Endodermal cell (in vitro differentiated cells): ENCODE results near the gene GEMIN7. TPM values are rescaled to one million over a fixed set of nuclear protein-coding genes. Genes with fewer than 3 reads are reported as not detected.
A peak's percentile ranks its signal among the peaks of the same experiment; 100 is the strongest.

Experiments used
- DNase-seq: peaks from one replicate; pipeline ENCODE4 v3.0.0-alpha.2; 2017
- H3K27ac ChIP-seq: 2 replicates; pipeline ENCODE4 v1.5.1; 2013; ENCODE audit warnings: mild to moderate bottlenecking, low read depth, low read length, moderate library complexity
- H3K27me3 ChIP-seq: 2 replicates; pipeline ENCODE4 v1.6.1; 2013; ENCODE audit warnings: mild to moderate bottlenecking, low read length, moderate library complexity; ENCODE audit not compliant: insufficient read depth, control insufficient read depth, poor library complexity, severe bottlenecking
- H3K36me3 ChIP-seq: 2 replicates; pipeline ENCODE4 v1.7.0; 2013; ENCODE audit warnings: mild to moderate bottlenecking, low read length, moderate library complexity; ENCODE audit not compliant: control insufficient read depth, insufficient read depth
- H3K4me1 ChIP-seq: one replicate; pipeline ENCODE4 v1.7.0; 2013; ENCODE audit warnings: low read length; ENCODE audit not compliant: control insufficient read depth, insufficient read depth
- H3K4me3 ChIP-seq: 2 replicates; pipeline ENCODE4 v1.5.1; 2013; ENCODE audit warnings: mild to moderate bottlenecking, low read length, moderate library complexity
- H3K9ac ChIP-seq: 2 replicates; pipeline ENCODE4 v1.6.1; 2013; ENCODE audit warnings: mild to moderate bottlenecking, low read length, moderate library complexity; ENCODE audit not compliant: poor library complexity, severe bottlenecking; ENCODE audit errors: extremely low read depth
- H3K9me3 ChIP-seq: 2 replicates; pipeline ENCODE4 v1.6.1; 2013; ENCODE audit warnings: mild to moderate bottlenecking, low read length, moderate library complexity; ENCODE audit not compliant: control insufficient read depth
- H3K27ac Mint-ChIP-seq: 2 replicates; pipeline ENCODE4 v1.8.0; 2020; ENCODE audit warnings: mixed read lengths
- H3K27me3 Mint-ChIP-seq: 2 replicates; pipeline ENCODE4 v1.8.0; 2021; ENCODE audit warnings: mild to moderate bottlenecking, mixed read lengths; ENCODE audit not compliant: insufficient read depth
- H3K36me3 Mint-ChIP-seq: 2 replicates; pipeline ENCODE4 v1.8.0; 2020; ENCODE audit warnings: low read depth, mixed read lengths
- H3K4me1 Mint-ChIP-seq: 2 replicates; pipeline ENCODE4 v1.8.0; 2020; ENCODE audit warnings: mixed read lengths
- H3K4me3 Mint-ChIP-seq: 2 replicates; pipeline ENCODE4 v1.8.0; 2020; ENCODE audit warnings: mild to moderate bottlenecking, moderate library complexity, mixed read lengths
- H3K9me3 Mint-ChIP-seq: 2 replicates; pipeline ENCODE4 v1.8.0; 2020; ENCODE audit warnings: mild to moderate bottlenecking, mixed read lengths
- WGBS, 2 experiments: methylation state at CpG; one replicate each; pipeline versions ENCODE4 v1.1.5 to v1.1.7; 2013; ENCODE audit warnings: missing lambda C conversion rate in 2 of 2, mixed read lengths in 1 of 2; ENCODE audit not compliant: insufficient coverage in 1 of 2, insufficient read length in 1 of 2; 5-methylcytosine and 5-hydroxymethylcytosine counted together
- total RNA-seq, 2 donors: library from RNA; stranded (reverse); fragmentation: NEBNext Ultra II Directional in 1 of 2; extraction: Animal tissue kit (Norgen Biotek cat#: 25700) in 1 of 2; gene quantifications; 2 replicates in 1 of 2; 3 replicates in 1 of 2; pipeline ENCODE4 v1.2.1, GENCODE V29; 2021
- TF ChIP-seq, protein P1 (sequence below): fragments of 200-600 bp; sonication (generic); conservative IDR thresholded peaks from 2 replicates; pipeline ENCODE4 v1.5.0; 2021; ENCODE audit warnings: antibody characterized with exemption, mild to moderate bottlenecking

The GEMIN7 gene
- total RNA-seq, 2 donors from 2014 or later = 56.3 to 56.6 TPM

- 77 to 83% methylated on average over 8 to 16 of the region's 16 CpGs for WGBS, 2 experiments
- peaks cover 72% of the 10 kb centered on the region for H3K36me3 Mint-ChIP-seq
These were observed 19.6 kb upstream of the GEMIN7 start for GRCh38 chr19:45059258-45059965.

GRCh38 chr19:45061965-45062364 is 17.1 kb upstream of the GEMIN7 start:
- peaks cover 6% of the 10 kb centered on the region for H3K4me1 Mint-ChIP-seq
- Histone ChIP-seq H3K4me3 (no peak overlapping the region), H3K27me3 (no peaks in the 10 kb centered on the region), H3K4me1 (no peaks in the 10 kb centered on the region), H3K36me3 (peaks cover 63% of the 10 kb centered on the region), H3K9me3 (no peaks in the 10 kb centered on the region), H3K27ac (no peak overlapping the region), H3K9ac (no peak overlapping the region)
- TF ChIP-seq, protein P1, sequence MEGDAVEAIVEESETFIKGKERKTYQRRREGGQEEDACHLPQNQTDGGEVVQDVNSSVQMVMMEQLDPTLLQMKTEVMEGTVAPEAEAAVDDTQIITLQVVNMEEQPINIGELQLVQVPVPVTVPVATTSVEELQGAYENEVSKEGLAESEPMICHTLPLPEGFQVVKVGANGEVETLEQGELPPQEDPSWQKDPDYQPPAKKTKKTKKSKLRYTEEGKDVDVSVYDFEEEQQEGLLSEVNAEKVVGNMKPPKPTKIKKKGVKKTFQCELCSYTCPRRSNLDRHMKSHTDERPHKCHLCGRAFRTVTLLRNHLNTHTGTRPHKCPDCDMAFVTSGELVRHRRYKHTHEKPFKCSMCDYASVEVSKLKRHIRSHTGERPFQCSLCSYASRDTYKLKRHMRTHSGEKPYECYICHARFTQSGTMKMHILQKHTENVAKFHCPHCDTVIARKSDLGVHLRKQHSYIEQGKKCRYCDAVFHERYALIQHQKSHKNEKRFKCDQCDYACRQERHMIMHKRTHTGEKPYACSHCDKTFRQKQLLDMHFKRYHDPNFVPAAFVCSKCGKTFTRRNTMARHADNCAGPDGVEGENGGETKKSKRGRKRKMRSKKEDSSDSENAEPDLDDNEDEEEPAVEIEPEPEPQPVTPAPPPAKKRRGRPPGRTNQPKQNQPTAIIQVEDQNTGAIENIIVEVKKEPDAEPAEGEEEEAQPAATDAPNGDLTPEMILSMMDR = no peak
- no peak overlapping the region for H3K4me3 Mint-ChIP-seq
- H3K27ac Mint-ChIP-seq = no peak overlapping the region
- no peaks in the 10 kb centered on the region for H3K27me3 Mint-ChIP-seq
- H3K9me3 Mint-ChIP-seq = no peaks in the 10 kb centered on the region
- peaks cover 70% of the 10 kb centered on the region for H3K36me3 Mint-ChIP-seq
- 82 to 87% methylated on average over 4 of the region's 4 CpGs for WGBS, 2 experiments
- no peak for DNase-seq

More at GRCh38 chr19:45059258-45059965, 19.6 kb upstream of the GEMIN7 start:
- peak; percentile 98 for DNase-seq
- TF ChIP-seq, protein P1 = peak; percentile 92
- H3K27ac ChIP-seq = no peak overlapping the region
- H3K9ac ChIP-seq = no peak overlapping the region
- Mint-ChIP-seq H3K9me3 (no peaks in the 10 kb centered on the region), H3K27ac (peak overlapping the region; percentile 81), H3K4me1 (peaks cover 2% of the 10 kb centered on the region), H3K4me3 (no peak overlapping the region), H3K27me3 (no peaks in the 10 kb centered on the region)
- no peak overlapping the region for H3K4me3 ChIP-seq
- peaks cover 75% of the 10 kb centered on the region for H3K36me3 ChIP-seq
- no peaks in the 10 kb centered on the region for H3K9me3 ChIP-seq
- H3K27me3 ChIP-seq = no peaks in the 10 kb centered on the region
- no peaks in the 10 kb centered on the region for H3K4me1 ChIP-seq

- Histone ChIP-seq H3K36me3 (peaks cover 58% of the 10 kb centered on the region), H3K27ac (no peak overlapping the region), H3K4me3 (no peak overlapping the region), H3K9me3 (no peaks in the 10 kb centered on the region), H3K9ac (no peak overlapping the region), H3K27me3 (no peaks in the 10 kb centered on the region), H3K4me1 (no peaks in the 10 kb centered on the region)
- no peak for DNase-seq
- Mint-ChIP-seq H3K36me3 (peaks cover 64% of the 10 kb centered on the region), H3K4me1 (peaks cover 6% of the 10 kb centered on the region), H3K9me3 (no peaks in the 10 kb centered on the region), H3K27ac (no peak overlapping the region), H3K4me3 (no peak overlapping the region), H3K27me3 (no peaks in the 10 kb centered on the region)
- TF ChIP-seq, protein P1 = no peak
- WGBS, 2 experiments = 95 to 96% methylated on average over 59 to 83 of the region's 85 CpGs
These were observed 14.9 kb upstream of the GEMIN7 start for GRCh38 chr19:45063851-45064801.
